ENCODE results near the gene RDH13.
"Not testable (repeated sequence)": the region's sequence is repeated elsewhere in the genome, so short reads cannot be mapped to it uniquely, and the experiment has no call there.

Gene RDH13

GRCh38 chr19:55044771-55045716, 17.9 kb downstream of the RDH13 start:
- in situ Hi-C loops (cut with MboI; ENCODE audit: low sequenced_read_pairs): no loop called here

DNA sequence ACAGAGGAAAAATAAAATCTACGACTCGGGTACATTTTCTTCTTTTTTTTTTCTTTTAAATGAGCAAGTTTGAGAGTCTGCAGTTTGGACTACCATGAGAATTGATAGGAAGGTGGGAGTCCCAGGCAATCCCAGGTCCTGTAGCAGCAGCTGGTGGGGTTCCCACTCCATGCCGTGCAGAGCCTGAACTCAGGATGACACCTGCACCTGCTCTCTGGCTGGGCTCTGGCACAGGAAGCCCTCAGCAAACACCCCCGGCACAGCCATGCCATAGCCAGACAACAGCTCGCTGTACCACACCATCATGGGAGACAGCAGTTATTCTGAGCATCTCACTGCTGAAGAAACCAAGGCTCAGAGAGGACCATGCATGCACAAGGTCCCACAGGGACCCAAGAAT, 18.7 kb downstream of the RDH13 start:
- in situ Hi-C loops (cut with MboI; ENCODE audit: low sequenced_read_pairs): no loop called here

DNA sequence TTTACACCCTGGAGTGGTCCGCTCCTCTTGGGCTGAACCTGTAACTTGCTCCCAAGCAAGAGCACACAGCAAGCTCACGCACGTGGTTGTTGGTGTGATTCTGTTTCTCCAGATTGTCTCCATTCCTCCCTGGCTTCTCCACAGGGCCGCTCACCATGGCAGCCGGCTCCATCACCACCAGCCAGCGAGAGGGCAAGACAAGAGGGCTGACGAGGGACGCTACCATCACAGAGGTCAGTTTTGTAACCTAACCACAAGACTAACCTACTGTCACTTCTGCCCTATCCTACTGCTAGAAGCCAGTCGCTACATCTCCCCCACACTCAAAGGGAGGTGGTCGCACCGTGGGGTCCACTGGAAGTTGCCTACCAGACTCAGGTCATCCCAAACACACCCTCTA, 20.3 kb downstream of the RDH13 start:
- in situ Hi-C loops (cut with MboI; ENCODE audit: low sequenced_read_pairs): no loop called here

DNA sequence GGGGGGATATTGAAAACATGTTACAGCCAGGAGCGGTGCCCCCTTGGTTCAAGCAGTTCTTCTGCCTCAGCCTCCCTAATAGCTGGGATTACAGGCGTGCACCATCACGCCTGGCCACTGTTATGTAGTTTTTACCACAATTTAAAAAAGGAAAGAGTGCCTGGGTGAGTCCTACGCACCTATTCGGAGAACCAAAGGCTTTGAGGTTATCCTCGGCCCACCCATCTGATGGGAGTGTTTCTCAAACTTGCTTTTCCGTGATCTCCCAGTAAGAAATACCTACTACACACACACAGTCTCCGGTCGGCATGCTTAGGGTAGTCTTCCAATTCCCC, 20.6 kb downstream of the RDH13 start:
- in situ Hi-C loops (cut with MboI; ENCODE audit: low sequenced_read_pairs): no loop called here

DNA sequence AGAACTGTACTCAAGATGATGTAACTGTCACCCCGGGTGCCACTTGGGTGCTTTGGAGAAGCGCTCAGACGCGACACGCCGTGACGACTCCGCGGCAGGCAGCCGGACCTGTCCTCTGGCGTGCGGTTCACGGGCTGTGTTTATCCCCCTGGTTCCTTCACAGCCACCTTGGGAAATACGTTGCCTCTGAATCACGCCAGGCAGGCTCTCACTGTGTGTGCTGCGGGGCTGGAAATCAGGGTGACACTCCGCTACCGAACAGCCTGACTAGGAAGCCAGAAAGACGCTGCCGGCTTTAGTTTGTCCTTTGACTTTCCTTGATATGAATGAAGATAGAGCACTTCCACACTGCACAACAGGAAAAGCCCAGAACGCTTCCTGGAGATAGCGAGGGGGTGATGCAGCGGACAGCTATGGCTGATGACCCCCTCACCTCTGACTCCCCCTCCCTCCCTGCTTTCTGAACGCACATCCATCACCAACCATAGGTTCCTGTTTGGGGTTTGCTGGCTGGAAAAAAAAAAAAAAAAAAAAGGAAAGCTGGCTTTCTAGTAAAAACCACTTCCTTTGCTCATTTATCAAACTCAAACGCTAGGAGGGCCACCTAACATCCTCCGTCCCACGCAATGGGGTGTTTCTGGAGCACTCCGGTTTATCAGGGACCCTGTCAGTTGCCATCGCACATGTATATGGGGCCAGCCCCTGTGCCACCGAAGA, 21.2 kb downstream of the RDH13 start:
- in situ Hi-C loops (cut with MboI; ENCODE audit: low sequenced_read_pairs): no loop called here

DNA sequence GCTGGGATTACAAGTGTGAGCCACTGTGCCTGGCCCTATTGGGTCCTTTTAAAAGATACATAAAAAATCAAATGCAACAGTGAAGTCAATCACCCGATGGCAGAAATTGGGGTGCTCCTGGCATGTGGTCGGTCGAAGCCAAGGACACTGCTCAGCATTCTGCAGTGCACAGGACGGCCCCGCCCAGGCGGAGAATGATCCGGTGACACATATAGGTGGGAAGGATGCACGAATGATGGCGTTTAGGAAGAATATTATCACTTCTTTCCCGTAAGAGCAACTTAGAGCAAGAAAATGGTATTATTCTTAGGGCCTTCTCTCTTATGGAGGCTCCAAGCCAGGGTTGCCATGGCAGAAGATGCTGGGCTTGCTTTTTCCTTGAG, 21.7 kb downstream of the RDH13 start:
- in situ Hi-C loops (cut with MboI; ENCODE audit: low sequenced_read_pairs): no loop called here

- in situ Hi-C loops (cut with MboI; ENCODE audit: low sequenced_read_pairs): not testable (repeated sequence)
These were observed 22.3 kb downstream of the RDH13 start for GRCh38 chr19:55040654-55041053.

DNA sequence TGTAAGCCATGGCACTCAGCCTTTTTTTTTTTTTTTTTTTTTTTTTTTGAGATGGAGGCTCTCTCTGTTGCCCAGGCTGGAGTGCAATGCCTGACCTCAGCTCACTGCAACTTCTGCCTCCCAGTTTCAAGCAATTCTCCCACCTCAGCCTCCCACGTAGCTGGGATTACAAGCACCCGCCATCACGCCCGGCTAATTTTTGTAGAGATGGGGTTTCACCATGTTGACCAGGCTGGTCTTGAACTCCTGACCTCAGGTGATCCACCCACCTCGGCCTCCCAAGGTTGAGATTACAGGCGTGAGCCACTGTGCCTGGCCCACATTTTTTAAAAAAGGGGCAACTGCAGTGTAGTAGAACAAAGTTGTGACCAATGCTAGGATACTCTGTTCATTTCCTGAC, 25.3 kb downstream of the RDH13 start:
- in situ Hi-C loops (cut with MboI; ENCODE audit: low sequenced_read_pairs): not testable (repeated sequence)

DNA sequence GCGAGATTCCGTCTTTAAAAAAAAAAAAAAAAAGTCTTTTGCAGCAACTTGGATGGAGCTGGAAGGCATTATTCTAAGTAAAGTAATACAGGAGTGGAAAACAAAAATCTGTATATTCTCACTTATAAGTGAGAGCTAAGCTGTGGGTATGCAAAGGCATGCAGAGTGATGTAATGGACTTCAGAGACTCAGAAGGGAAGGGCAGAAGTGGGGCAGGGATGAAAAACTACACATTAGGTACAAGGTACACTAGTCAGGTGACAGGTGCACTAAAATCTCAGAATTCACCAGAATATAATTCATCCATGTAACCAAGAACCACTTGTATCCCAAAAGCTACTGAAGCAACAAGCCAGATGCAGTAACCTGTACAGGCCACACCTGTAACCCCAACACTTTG, 26.9 kb downstream of the RDH13 start:
- in situ Hi-C loops (cut with MboI; ENCODE audit: low sequenced_read_pairs): no loop called here

DNA sequence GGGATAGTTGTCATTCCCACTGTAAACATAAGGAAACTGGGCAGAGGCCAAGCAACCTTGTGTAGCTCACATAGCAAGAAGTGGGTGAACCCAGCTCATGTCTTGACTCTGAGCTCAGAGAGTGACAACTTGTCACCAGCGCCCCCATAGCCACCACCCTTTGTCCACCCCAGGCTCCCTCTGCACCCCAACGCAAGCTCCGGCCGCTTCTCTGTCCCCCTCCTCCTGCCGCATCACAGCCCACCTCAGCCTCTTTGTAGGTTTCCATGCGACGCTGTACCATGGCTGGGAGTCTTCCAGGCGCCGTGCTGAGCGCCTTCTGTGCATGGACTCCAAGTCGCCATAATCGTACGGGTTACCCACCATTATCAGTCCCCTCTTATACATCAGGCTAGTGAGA, 28.2 kb downstream of the RDH13 start:
- in situ Hi-C loops (cut with MboI; ENCODE audit: low sequenced_read_pairs): no loop called here

DNA sequence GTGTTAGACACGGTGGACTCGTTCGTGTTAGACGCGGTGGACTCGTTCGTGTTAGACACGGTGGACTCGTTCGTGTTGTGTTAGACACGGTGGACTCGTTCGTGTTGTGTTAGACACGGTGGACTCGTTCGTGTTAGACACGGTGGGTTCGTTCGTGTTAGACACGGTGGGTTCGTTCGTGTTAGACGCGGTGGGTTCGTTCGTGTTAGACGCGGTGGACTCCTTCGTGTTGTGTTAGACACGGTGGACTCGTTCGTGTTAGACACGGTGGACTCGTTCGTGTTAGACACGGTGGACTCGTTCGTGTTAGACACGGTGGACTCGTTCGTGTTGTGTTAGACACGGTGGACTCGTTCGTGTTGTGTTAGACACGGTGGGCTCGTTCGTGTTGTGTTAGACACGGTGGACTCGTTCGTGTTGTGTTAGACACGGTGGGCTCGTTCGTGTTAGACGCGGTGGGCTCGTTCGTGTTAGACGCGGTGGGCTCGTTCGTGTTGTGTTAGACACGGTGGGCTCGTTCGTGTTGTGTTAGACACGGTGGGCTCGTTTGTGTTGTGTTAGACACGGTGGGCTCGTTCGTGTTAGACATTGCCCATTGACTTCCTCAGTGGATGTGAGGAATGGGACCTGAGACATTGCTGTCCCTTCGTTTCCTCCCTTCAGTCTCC, 29.8 kb downstream of the RDH13 start:
- in situ Hi-C loops (cut with MboI; ENCODE audit: low sequenced_read_pairs): not testable (repeated sequence)

- in situ Hi-C loops (cut with MboI; ENCODE audit: low sequenced_read_pairs): no loop called here
These were observed 30.7 kb downstream of the RDH13 start for GRCh38 chr19:55032170-55032800.

GRCh38 chr19:55031178-55031577, 31.8 kb downstream of the RDH13 start:
- in situ Hi-C loops (cut with MboI; ENCODE audit: low sequenced_read_pairs): no loop called here

- in situ Hi-C loops (cut with MboI; ENCODE audit: low sequenced_read_pairs): no loop called here
These were observed 34.2 kb downstream of the RDH13 start for GRCh38 chr19:55028757-55029156.

- in situ Hi-C loops (cut with MboI; ENCODE audit: low sequenced_read_pairs): no loop called here
These were observed 35.2 kb downstream of the RDH13 start for GRCh38 chr19:55027472-55028337.

GRCh38 chr19:55027140-55027471, 35.8 kb downstream of the RDH13 start:
- in situ Hi-C loops (cut with MboI; ENCODE audit: low sequenced_read_pairs): not testable (repeated sequence)

DNA sequence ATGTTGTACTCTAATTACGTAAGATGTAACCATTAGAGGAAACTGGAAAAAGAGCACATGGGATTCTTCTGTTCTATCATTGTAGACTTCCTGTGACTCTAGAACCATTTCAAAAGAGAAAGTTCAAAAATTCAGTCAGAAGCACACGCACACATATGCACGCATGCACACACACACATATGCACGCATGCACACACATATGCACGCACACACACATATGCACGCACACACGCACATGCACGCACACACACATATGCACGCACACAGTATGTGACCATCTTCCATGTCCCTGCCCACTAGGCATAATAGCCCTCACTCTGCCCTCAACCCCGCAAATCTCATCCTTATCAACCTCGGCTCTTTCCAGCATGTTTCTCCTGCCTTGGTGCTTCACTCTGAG, 38.8 kb downstream of the RDH13 start:
- in situ Hi-C loops (cut with MboI; ENCODE audit: low sequenced_read_pairs): no loop called here

GRCh38 chr19:55020351-55020750, 42.6 kb downstream of the RDH13 start:
- in situ Hi-C loops (cut with MboI; ENCODE audit: low sequenced_read_pairs): not testable (repeated sequence)

DNA sequence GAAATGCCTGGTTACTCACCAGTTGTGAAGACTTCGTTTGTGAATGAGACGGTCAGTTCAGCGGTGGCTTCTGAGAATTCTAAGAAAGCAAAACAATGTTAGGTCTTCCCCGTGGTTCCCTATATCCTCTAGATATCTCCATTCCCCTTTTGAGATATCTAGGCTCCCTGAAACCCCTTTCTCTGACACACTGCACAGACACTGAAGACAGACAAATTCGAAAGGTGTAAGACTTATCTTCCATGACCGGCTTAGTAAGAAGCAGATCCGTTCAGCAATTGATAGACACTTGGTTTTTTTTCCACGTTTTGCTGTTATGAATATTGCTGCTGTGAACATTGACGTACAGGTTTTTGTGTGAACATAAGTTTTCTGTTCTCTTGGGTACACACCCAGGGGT, 44.3 kb downstream of the RDH13 start:
- in situ Hi-C loops (cut with MboI; ENCODE audit: low sequenced_read_pairs): no loop called here

DNA sequence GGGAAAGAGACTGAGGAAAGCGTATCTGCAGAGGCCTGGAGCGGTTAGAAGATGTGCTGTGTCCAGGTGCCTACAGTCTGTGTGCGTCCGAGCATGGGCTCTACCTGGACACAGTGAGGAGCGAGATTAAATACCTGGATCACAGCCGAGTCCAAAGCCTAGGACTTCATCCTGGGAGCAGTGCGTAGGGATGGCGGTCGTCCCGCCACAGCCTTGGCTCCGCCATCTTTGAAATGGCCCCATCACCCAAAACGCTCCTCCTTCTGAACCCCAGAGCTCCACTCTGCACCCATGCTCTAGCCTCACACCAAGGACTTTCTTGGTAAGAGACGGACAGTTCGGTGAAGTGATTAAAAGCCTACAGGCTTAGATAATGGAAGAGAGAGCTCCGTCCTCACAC, 44.7 kb downstream of the RDH13 start:
- in situ Hi-C loops (cut with MboI; ENCODE audit: low sequenced_read_pairs): no loop called here

- in situ Hi-C loops (cut with MboI; ENCODE audit: low sequenced_read_pairs): no loop called here
These were observed 46.9 kb downstream of the RDH13 start for GRCh38 chr19:55016017-55016416.

All from hTERT RPE-1 (cell line).